H9 (cell line): ENCODE data around the gene TMEM187. TPM values are rescaled to one million over a fixed set of nuclear protein-coding genes. Genes with fewer than 3 reads are reported as not detected.

Experiments
- DNase-seq: peaks from one replicate; pipeline ENCODE4 v3.0.0-alpha.2; 2017
- H2AFZ ChIP-seq: one replicate; pipeline ENCODE4 v1.6.1; 2013; ENCODE audit warnings: mild to moderate bottlenecking, low read length, control low read depth, moderate library complexity
- H2AK5ac ChIP-seq: 2 replicates; pipeline ENCODE4 v1.6.1; 2013; ENCODE audit warnings: low read length, control low read depth, mixed read lengths; ENCODE audit not compliant: insufficient read length
- H2BK120ac ChIP-seq: one replicate; pipeline ENCODE4 v1.6.1; 2013; ENCODE audit warnings: low read depth, mild to moderate bottlenecking, low read length, control low read depth, inconsistent platforms; ENCODE audit not compliant: poor library complexity, severe bottlenecking
- H2BK12ac ChIP-seq: 2 replicates; pipeline ENCODE4 v1.6.1; 2013; ENCODE audit warnings: low read length, control low read depth, mixed read lengths, low read depth; ENCODE audit not compliant: insufficient read length
- H2BK15ac ChIP-seq: 2 replicates; pipeline ENCODE4 v1.6.1; 2013; ENCODE audit warnings: low read depth, low read length, control low read depth
- H2BK20ac ChIP-seq: one replicate; pipeline ENCODE4 v1.6.1; 2013; ENCODE audit warnings: low read depth, mild to moderate bottlenecking, low read length, control low read depth, inconsistent platforms; ENCODE audit not compliant: poor library complexity, severe bottlenecking
- H2BK5ac ChIP-seq: 2 replicates; pipeline ENCODE4 v1.6.1; 2013; ENCODE audit warnings: low read length, control low read depth, mixed read lengths; ENCODE audit not compliant: insufficient read length
- H3K14ac ChIP-seq: 2 replicates; pipeline ENCODE4 v1.6.1; 2013; ENCODE audit warnings: low read length, control low read depth; ENCODE audit not compliant: insufficient read depth
- H3K18ac ChIP-seq: 2 replicates; pipeline ENCODE4 v1.6.1; 2013; ENCODE audit warnings: low read depth, mild to moderate bottlenecking, mixed read lengths, low read length, control low read depth; ENCODE audit not compliant: insufficient read length
- H3K23ac ChIP-seq: 2 replicates; pipeline ENCODE4 v1.6.1; 2013; ENCODE audit warnings: low read length, control low read depth, mixed read lengths, low read depth; ENCODE audit not compliant: insufficient read length
- H3K23me2 ChIP-seq: 2 replicates; pipeline ENCODE4 v1.6.1; 2013; ENCODE audit warnings: low read depth, mild to moderate bottlenecking, mixed read lengths, low read length, control low read depth; ENCODE audit not compliant: insufficient read length, poor library complexity, severe bottlenecking
- H3K27ac ChIP-seq: 2 replicates; pipeline ENCODE4 v1.5.1; 2013; ENCODE audit warnings: low read length, control low read depth, mixed read lengths, low read depth; ENCODE audit not compliant: insufficient read length
- H3K27me3 ChIP-seq: 2 replicates; pipeline ENCODE4 v1.6.1; 2013; ENCODE audit warnings: low read length, control low read depth, inconsistent platforms; ENCODE audit not compliant: insufficient read depth
- H3K4ac ChIP-seq: 2 replicates; pipeline ENCODE4 v1.6.1; 2013; ENCODE audit warnings: low read depth, mild to moderate bottlenecking, control low read depth, inconsistent platforms, low read length, moderate library complexity
- H3K4me1 ChIP-seq: 2 replicates; pipeline ENCODE4 v1.6.1; 2013; ENCODE audit warnings: low read length, control low read depth, inconsistent platforms; ENCODE audit not compliant: insufficient read depth
- H3K4me2 ChIP-seq: 2 replicates; pipeline ENCODE4 v1.6.1; 2013; ENCODE audit warnings: low read length, control low read depth, mixed read lengths; ENCODE audit not compliant: insufficient read length, insufficient read depth
- H3K56ac ChIP-seq: 2 replicates; pipeline ENCODE4 v1.6.1; 2013; ENCODE audit warnings: low read depth, mild to moderate bottlenecking, mixed read lengths, low read length, control low read depth; ENCODE audit not compliant: insufficient read length
- H3K79me1 ChIP-seq: 2 replicates; pipeline ENCODE4 v1.6.1; 2013; ENCODE audit warnings: low read depth, mild to moderate bottlenecking, moderate library complexity, low read length, control low read depth, inconsistent platforms; ENCODE audit not compliant: insufficient read depth, poor library complexity, severe bottlenecking
- H3K79me2 ChIP-seq: 2 replicates; pipeline ENCODE4 v1.6.1; 2013; ENCODE audit warnings: low read length, control low read depth, inconsistent platforms; ENCODE audit not compliant: insufficient read depth
- H3K9ac ChIP-seq: 2 replicates; pipeline ENCODE4 v1.6.1; 2013; ENCODE audit warnings: low read length, control low read depth, mixed read lengths; ENCODE audit not compliant: insufficient read length; ENCODE audit errors: extremely low read depth
- H3K9me3 ChIP-seq: one replicate; pipeline ENCODE4 v1.6.1; 2013; ENCODE audit warnings: low read depth, low read length, inconsistent platforms; ENCODE audit not compliant: control insufficient read depth
- H3T11ph ChIP-seq: one replicate; pipeline ENCODE4 v1.6.1; 2013; ENCODE audit warnings: mild to moderate bottlenecking, low read length, control low read depth, inconsistent platforms
- H4K20me1 ChIP-seq: one replicate; pipeline ENCODE4 v1.6.1; 2013; ENCODE audit not compliant: control insufficient read depth, insufficient read length, insufficient read depth
- H4K5ac ChIP-seq: 2 replicates; pipeline ENCODE4 v1.6.1; 2013; ENCODE audit warnings: low read depth, mild to moderate bottlenecking, mixed read lengths, low read length, control low read depth; ENCODE audit not compliant: insufficient read length
- H4K8ac ChIP-seq: replicated peaks from 2 replicates; pipeline ENCODE4 v1.6.1; 2013; ENCODE audit warnings: low read length, control low read depth, mixed read lengths, low read depth; ENCODE audit not compliant: insufficient read length
- H4K91ac ChIP-seq: 2 replicates; pipeline ENCODE4 v1.6.1; 2013; ENCODE audit warnings: low read depth, mild to moderate bottlenecking, moderate library complexity, mixed read lengths, low read length, control low read depth; ENCODE audit not compliant: insufficient read length
- H3K27ac Mint-ChIP-seq, 3 experiments: 2 replicates in 2 of 3; 3 replicates in 1 of 3; pipeline ENCODE4 v1.8.0; 2020 to 2021; ENCODE audit warnings: mixed read lengths in 3 of 3, mild to moderate bottlenecking in 1 of 3, moderate library complexity in 1 of 3
- H3K27me3 Mint-ChIP-seq: 2 replicates; pipeline ENCODE4 v1.8.0; 2021; ENCODE audit warnings: low read depth, mild to moderate bottlenecking, moderate library complexity, mixed read lengths
- H3K36me3 Mint-ChIP-seq, 3 experiments: 2 replicates in 2 of 3; 3 replicates in 1 of 3; pipeline ENCODE4 v1.8.0; 2020 to 2021; ENCODE audit warnings: low read depth in 3 of 3, mixed read lengths in 3 of 3; ENCODE audit not compliant: insufficient read depth in 1 of 3
- H3K4me1 Mint-ChIP-seq, 2 experiments: 2 replicates each; pipeline ENCODE4 v1.8.0; 2020; ENCODE audit warnings: mixed read lengths in 2 of 2
- H3K4me3 Mint-ChIP-seq, 2 experiments: 2 replicates in 1 of 2; 3 replicates in 1 of 2; pipeline ENCODE4 v1.8.0; 2020 to 2021; ENCODE audit warnings: mild to moderate bottlenecking in 2 of 2, mixed read lengths in 2 of 2, moderate library complexity in 1 of 2
- H3K9me3 Mint-ChIP-seq, 2 experiments: 2 replicates in 1 of 2; 3 replicates in 1 of 2; pipeline ENCODE4 v1.8.0; 2020; ENCODE audit warnings: mild to moderate bottlenecking in 2 of 2, mixed read lengths in 2 of 2, moderate library complexity in 1 of 2
- WGBS: extraction: QIAGEN DNeasy Blood & Tissue Kit; methylation state at CpG from one replicate; pipeline ENCODE4 v1.1.7; 2013; ENCODE audit warnings: missing lambda C conversion rate, low lambda C conversion rate, mixed read lengths; ENCODE audit not compliant: insufficient read length; ENCODE audit errors: extremely low coverage; 5-methylcytosine and 5-hydroxymethylcytosine counted together
- total RNA-seq: library from RNA; stranded (reverse); gene quantifications from 2 replicates; pipeline ENCODE4 v1.2.1, GENCODE V29; 2021
- TF ChIP-seq, protein P1 (sequence below): fragments of 200-600 bp; sonication (generic); conservative IDR thresholded peaks from 3 replicates; pipeline ENCODE4 v1.8.0; 2021; ENCODE audit warnings: antibody characterized with exemption, mild to moderate bottlenecking

TMEM187 gene
- total RNA-seq, 1 experiment from 2014 or later = 2.7 TPM

DNA sequence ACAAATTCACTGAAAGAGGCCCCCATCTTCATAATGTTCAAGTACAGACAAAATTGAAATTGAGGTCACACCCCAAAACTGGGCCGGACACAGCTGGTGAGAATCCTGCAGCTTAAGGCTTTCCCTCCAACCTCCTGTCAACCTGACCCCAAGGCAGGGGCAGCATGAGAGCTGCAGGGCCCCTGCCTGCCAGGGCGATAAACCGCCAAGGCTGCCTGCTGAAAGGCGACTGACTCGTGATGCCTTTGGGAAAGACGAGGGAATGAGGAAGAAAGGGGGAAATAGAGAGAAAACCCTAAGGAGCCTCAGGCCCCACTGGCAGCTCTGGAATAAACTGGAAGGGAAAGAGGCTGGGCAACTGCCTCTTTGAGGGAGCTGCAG lies 54.5 kb downstream of the TMEM187 start:
- H3K18ac ChIP-seq = no peak overlapping the region
- H4K20me1 ChIP-seq = peaks cover 3% of the 10 kb centered on the region
- H3K9me3 Mint-ChIP-seq = peaks cover 70 to 87% of the 10 kb centered on the region in 2 experiments
- H3K4me1 ChIP-seq = no peaks in the 10 kb centered on the region; the same call in 1 of the 2 replicates
- no CpG with 5 or more reads among the region's 6 CpGs for WGBS
- no peak overlapping the region for H2BK20ac ChIP-seq
- no peak overlapping the region for H4K8ac ChIP-seq
- H3K9me3 ChIP-seq = peaks cover 11% of the 10 kb centered on the region
- no peak for DNase-seq
- H3K27ac ChIP-seq = no peak overlapping the region
- no peak overlapping the region for H3K4me2 ChIP-seq
- no peak overlapping the region for H4K91ac ChIP-seq
- H2BK5ac ChIP-seq = no peak overlapping the region
- H2AFZ ChIP-seq = no peak overlapping the region
- H3K4me1 Mint-ChIP-seq = peaks cover 10 to 16% of the 10 kb centered on the region in 2 experiments
- no peak overlapping the region for H2BK12ac ChIP-seq
- peaks cover 31 to 47% (median 45%) of the 10 kb centered on the region in 3 experiments for H3K36me3 Mint-ChIP-seq
- H2BK120ac ChIP-seq = no peak overlapping the region
- H2AK5ac ChIP-seq = no peak overlapping the region
- H3K27me3 Mint-ChIP-seq = peaks cover 3% of the 10 kb centered on the region; the same call in 1 of the 2 replicates
- H3K56ac ChIP-seq = no peak overlapping the region
- no peak overlapping the region for H2BK15ac ChIP-seq
- no peak overlapping the region for H3T11ph ChIP-seq
- no peaks in the 10 kb centered on the region for H3K79me2 ChIP-seq
- no peak overlapping the region for H3K27ac Mint-ChIP-seq
- no peak overlapping the region for H4K5ac ChIP-seq
- no peaks in the 10 kb centered on the region for H3K27me3 ChIP-seq
- no peaks in the 10 kb centered on the region for H3K79me1 ChIP-seq
- H3K9ac ChIP-seq = no peak overlapping the region
- H3K4ac ChIP-seq = no peak overlapping the region
- H3K4me3 Mint-ChIP-seq = no peak overlapping the region
- H3K14ac ChIP-seq = no peak overlapping the region
- H3K23ac ChIP-seq = no peak overlapping the region
- H3K23me2 ChIP-seq = no peaks in the 10 kb centered on the region
- TF ChIP-seq, protein P1, sequence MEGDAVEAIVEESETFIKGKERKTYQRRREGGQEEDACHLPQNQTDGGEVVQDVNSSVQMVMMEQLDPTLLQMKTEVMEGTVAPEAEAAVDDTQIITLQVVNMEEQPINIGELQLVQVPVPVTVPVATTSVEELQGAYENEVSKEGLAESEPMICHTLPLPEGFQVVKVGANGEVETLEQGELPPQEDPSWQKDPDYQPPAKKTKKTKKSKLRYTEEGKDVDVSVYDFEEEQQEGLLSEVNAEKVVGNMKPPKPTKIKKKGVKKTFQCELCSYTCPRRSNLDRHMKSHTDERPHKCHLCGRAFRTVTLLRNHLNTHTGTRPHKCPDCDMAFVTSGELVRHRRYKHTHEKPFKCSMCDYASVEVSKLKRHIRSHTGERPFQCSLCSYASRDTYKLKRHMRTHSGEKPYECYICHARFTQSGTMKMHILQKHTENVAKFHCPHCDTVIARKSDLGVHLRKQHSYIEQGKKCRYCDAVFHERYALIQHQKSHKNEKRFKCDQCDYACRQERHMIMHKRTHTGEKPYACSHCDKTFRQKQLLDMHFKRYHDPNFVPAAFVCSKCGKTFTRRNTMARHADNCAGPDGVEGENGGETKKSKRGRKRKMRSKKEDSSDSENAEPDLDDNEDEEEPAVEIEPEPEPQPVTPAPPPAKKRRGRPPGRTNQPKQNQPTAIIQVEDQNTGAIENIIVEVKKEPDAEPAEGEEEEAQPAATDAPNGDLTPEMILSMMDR = no peak
